ENCODE measurements around the gene RELT.

RELT gene

GRCh38 chr11:73390601-73391565 lies 14.7 kb downstream of the RELT start:
- in situ Hi-C loops (cut with MboI; ENCODE audit: low sequenced_read_pairs), result no loop called here

DNA sequence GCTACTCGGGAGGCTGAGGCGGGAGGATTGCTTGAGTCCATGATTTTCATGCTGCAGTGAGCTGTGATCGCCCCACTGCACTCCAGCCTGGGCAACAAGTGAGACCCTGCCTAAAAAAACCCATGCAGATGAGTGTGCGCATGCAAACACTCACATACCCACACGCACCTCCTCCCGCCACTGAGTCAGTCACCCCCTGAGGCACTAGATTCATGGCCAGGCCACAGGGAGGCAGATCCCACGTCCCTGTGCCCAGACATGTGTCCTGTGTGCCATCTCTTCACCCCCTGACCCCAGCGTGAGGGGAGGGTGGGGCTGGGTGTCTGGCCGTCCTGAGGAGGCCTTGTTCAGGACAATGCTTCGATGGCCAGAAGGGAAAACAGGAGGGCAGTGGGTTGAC lies 15.5 kb downstream of the RELT start:
- in situ Hi-C loops (cut with MboI; ENCODE audit: low sequenced_read_pairs), result no loop called here

DNA sequence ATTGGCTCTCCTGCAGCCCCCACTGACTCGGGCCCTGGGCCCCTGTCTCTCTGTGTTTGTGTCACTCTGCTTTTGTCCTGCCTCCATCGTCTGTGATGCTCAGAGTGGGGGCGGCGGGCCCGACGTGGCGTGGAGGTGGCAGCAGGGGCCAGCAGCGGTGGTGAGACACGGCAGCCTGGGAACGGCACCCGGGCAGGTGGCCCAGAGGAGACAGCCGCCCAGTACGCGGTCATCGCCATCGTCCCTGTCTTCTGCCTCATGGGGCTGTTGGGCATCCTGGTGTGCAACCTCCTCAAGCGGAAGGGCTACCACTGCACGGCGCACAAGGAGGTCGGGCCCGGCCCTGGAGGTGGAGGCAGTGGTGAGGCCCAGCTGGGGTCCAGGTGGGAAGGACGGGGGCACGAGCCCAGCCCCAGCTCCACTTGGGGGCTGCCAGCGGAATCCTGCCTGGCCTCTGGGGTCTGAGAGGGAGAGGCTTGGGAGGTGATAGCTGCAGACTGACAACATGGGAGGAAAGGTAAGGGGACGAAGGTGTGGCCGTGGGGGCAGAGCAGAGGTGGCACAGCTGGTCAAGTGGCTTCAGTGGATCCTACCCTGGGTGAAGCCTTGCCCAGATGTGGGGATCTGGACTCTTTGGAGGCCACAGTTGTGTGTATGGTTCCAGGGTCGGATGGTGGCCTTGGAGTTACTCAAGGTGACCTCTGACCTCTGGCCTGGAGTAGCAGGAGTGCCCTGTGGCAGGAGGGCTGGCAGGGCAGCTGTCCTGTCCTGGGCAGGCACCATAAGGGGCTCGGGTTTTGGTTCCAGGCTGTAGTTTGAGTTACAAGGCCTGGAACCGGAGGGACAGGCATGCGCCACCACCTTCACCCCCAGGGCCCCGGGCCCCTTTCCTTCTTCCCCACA lies 16.2 kb downstream of the RELT start:
- in situ Hi-C loops (cut with MboI; ENCODE audit: low sequenced_read_pairs), result no loop called here

GRCh38 chr11:73393011-73393380 lies 16.8 kb downstream of the RELT start:
- in situ Hi-C loops (cut with MboI; ENCODE audit: low sequenced_read_pairs), result no loop called here

GRCh38 chr11:73393479-73394415 lies 17.5 kb downstream of the RELT start:
- in situ Hi-C loops (cut with MboI; ENCODE audit: low sequenced_read_pairs), result no loop called here

DNA sequence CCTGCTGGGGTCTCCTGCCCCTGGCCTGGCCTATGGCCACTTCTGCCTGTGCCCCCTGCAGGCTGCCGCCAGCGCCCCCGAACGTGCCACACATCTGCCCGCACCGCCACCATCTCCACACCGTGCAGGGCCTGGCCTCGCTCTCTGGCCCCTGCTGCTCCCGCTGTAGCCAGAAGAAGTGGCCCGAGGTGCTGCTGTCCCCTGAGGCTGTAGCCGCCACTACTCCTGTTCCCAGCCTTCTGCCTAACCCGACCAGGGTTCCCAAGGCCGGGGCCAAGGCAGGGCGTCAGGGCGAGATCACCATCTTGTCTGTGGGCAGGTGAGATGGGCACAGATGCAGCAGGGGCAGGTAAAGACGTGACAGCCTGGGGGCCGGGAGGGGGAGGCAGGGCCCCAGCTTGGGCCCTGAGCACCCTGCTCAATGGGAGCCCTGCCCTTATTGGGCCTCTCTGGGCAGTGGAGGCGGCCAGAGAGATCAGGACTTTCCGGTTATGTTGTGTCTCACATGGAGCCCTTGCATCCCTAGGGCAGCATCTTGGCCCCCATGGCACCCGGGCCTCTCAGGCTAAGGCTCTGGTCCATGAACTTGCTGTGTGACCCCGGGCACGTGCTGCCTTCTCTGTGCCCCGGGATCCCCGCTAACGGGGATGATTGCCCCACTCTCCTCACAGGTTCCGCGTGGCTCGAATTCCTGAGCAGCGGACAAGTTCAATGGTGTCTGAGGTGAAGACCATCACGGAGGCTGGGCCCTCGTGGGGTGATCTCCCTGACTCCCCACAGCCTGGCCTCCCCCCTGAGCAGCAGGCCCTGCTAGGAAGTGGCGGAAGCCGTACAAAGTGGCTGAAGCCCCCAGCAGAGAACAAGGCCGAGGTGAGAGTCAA lies 18.5 kb downstream of the RELT start:
- in situ Hi-C loops (cut with MboI; ENCODE audit: low sequenced_read_pairs), result no loop called here

- in situ Hi-C loops (cut with MboI; ENCODE audit: low sequenced_read_pairs), result no loop called here
Observed at GRCh38 chr11:73395297-73396208, 19.4 kb downstream of the RELT start.

- in situ Hi-C loops (cut with MboI; ENCODE audit: low sequenced_read_pairs), result no loop called here
Observed at GRCh38 chr11:73396251-73396930, 20.2 kb downstream of the RELT start.

DNA sequence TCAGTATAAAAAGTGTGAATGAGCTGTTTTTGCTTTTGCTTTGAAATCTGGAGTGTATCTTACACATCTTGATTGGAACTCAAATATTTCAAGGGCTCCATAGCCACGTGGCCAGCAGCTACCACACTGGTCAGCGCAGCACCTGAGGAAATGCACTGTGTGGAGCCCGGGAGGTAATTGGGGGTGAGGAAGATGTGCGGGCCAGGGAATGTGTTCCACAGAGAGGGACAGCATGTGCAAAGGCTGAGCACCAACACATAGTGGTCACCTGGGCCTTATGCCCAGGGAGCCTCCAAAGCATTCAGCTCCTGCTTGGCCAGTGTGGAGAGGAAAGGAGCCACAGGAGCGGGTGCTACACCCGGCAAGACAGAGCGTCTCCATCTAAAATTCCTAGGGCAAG lies 20.8 kb downstream of the RELT start:
- in situ Hi-C loops (cut with MboI; ENCODE audit: low sequenced_read_pairs), result no loop called here

DNA sequence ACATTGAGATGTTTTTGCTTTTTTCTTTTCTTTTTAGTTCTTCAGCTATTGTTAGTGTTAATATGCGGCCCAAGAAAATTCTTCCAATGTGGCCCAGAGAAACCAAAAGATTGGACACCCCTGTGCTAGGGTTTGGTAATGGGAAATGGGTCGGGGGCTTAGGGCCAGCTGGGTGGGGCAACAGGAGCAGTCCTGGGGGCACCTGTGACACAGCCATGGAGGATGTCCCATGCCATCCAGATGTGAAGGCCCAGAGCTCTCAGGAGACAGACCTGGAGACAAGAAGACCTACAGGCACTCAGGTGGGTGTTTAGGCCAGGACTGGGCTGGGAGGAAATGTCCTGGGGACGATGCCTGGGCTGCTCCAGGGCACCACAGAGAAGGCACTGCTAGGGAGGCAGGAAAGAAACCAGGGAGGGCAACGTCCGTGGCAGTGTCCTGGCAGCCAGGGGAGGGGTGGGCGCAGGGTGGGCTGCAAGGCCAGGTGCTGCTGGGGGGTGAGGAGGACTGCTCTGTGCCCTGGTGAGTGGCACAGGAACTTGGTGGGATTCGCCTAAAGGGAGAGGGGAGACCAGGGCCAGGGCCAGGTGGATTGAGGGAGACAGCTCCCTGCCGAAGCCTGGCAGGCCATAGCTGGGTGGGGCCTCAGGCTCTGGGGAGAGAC lies 21.4 kb downstream of the RELT start:
- in situ Hi-C loops (cut with MboI; ENCODE audit: low sequenced_read_pairs), result no loop called here

DNA sequence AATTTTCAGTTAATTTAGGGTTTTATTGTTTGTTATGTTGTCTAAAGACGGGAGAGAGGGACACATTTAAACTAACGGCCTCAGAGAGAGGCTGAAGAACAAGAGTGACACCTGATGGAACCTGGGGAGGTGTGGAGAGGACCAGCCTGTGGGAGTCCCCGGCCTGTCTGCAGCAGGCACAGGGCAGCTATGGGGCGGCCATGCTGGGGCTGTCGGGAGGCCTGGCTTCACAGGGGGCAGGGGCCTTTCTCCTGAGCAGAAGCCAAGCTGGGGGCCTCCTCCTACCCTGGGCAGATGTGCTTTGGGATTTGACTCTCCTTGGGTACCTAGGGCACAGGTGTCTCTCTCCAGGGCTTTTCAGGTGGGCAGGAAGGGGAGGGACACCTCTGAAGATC lies 21.9 kb downstream of the RELT start:
- in situ Hi-C loops (cut with MboI; ENCODE audit: low sequenced_read_pairs), result no loop called here

DNA sequence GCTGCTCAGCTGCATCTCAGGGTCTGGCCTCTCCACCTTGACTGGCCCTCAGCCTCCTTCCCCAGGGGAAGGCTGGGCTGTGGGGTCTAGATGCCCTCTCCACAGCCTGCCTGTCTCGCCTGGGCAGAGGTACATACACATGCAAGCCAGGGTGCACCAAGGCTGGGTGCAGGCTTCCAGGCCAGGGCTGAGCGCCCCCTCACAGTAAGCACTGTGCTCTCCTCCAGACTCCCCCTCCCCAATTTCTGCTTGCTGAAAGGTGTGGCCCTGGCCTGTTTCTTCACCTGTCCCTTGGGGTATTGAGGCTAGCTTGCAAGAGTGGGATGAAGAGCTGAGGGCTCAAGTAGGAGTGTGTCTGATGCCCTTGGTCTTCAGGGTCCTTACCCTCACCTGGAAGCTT lies 22.5 kb downstream of the RELT start:
- in situ Hi-C loops (cut with MboI; ENCODE audit: low sequenced_read_pairs), result no loop called here

DNA sequence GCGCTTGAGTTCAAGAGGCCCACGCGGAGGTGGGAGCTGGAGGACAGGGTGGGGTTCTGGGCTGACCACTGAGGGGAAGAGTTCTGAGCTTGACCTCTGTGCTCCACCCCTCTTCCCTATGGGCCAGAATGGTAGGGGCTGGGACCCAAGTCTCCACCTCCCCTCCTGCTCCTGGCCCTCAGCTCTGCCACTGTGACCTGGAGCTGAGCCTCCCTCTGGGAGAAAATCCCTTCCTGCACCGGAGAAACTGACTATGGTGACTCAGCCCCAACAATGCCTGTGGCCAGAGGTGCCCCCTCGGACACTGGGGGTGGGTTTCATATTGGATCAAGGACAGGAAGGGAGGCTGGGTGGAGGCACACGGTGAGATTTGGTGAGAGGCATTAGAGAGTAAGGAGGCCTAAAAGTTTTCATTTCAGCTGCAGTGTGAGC lies 23.0 kb downstream of the RELT start:
- in situ Hi-C loops (cut with MboI; ENCODE audit: low sequenced_read_pairs), result no loop called here

GRCh38 chr11:73399636-73400035 lies 23.4 kb downstream of the RELT start:
- in situ Hi-C loops (cut with MboI; ENCODE audit: low sequenced_read_pairs), result loop anchor here (10.0 kb wide), 1 partner anchor 255 kb away; no protein-coding TSS in a partner anchor

DNA sequence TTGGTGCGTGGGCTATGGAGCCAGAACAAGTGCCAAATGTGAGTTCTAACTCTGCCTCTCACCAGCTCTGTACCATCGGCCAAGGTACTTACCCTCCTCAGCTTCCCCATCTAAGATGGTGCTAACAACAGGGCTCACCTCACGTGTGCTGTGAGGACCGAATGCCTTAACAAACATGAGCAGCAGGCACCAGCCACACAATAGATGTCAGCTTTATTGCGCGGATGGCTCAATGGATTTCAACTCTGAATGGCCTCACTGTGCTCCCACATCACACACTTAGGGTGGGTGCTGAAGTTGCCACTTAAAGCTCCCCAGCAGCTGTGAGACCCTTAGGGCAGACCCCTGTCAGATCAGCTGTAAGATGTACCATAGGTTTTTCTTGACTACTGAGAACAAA lies 24.1 kb downstream of the RELT start:
- in situ Hi-C loops (cut with MboI; ENCODE audit: low sequenced_read_pairs), result loop anchor here (10.0 kb wide), 1 partner anchor 255 kb away; no protein-coding TSS in a partner anchor

- in situ Hi-C loops (cut with MboI; ENCODE audit: low sequenced_read_pairs), result loop anchor here (10.0 kb wide), 1 partner anchor 253 kb away; no protein-coding TSS in a partner anchor
Observed at GRCh38 chr11:73401217-73401923, 25.2 kb downstream of the RELT start.
